ENCODE measurements around the gene ACBD6. TPM values are rescaled to one million over a fixed set of nuclear protein-coding genes. Genes with fewer than 3 reads are reported as not detected.

ACBD6 gene
- total RNA-seq, 1 experiment from 2014 or later, result 74.7 TPM

- BruUV-seq (replicated peaks), result no TSS peak
These were observed 36.8 kb upstream of the ACBD6 start for GRCh38 chr1:180539136-180539535.

GRCh38 chr1:180536821-180537372, 34.5 kb upstream of the ACBD6 start:
- no TSS peak for BruUV-seq (replicated peaks)
- intact Hi-C loops (cut with micrococcal nuclease; ENCODE audit: unreplicated experiment), result no loop called here
- no peak overlapping the region for H3K4me3 ChIP-seq (ENCODE audit: low read depth, low read length)
- H3K36me3 Mint-ChIP-seq (ENCODE audit: insufficient read depth, unreplicated experiment), result no peaks in the 10 kb centered on the region
- POLR2A ChIA-PET, result no interaction called here
- no peak overlapping the region for H3K27ac Mint-ChIP-seq (ENCODE audit: unreplicated experiment)
- H3K36me3 ChIP-seq (ENCODE audit: control insufficient read depth, insufficient read depth, low read length), result no peaks in the 10 kb centered on the region
- H3K4me1 Mint-ChIP-seq (ENCODE audit: low read depth, unreplicated experiment), result no peaks in the 10 kb centered on the region
- H3K27me3 ChIP-seq (replicated peaks; ENCODE audit: control insufficient read depth, insufficient read depth, low read length), result no peaks in the 10 kb centered on the region
- DNase-seq, result no peak
- H3K4me1 ChIP-seq, result peaks cover 6% of the 10 kb centered on the region; the same call in 1 of the 2 replicates
- no peaks in the 10 kb centered on the region for H3K9me3 ChIP-seq
- no peak for TF ChIP-seq CTCF (IDR thresholded peaks at IDR 0.05; ENCODE audit: insufficient read depth in 1 of 2, low read depth in 1 of 2, low read length in 1 of 2, severe bottlenecking in 1 of 2, unreplicated experiment in 1 of 2)
- H3K9me3 Mint-ChIP-seq (ENCODE audit: unreplicated experiment), result no peaks in the 10 kb centered on the region
- no peaks in the 10 kb centered on the region for H3K27me3 Mint-ChIP-seq (ENCODE audit: insufficient read depth, unreplicated experiment)
- CTCF ChIA-PET, result no interaction called here
- H3K4me3 Mint-ChIP-seq (ENCODE audit: unreplicated experiment), result no peak overlapping the region

More at GRCh38 chr1:180539136-180539535, 36.8 kb upstream of the ACBD6 start:
- no peak for TF ChIP-seq CTCF (IDR thresholded peaks at IDR 0.05; ENCODE audit: insufficient read depth in 1 of 2, low read depth in 1 of 2, low read length in 1 of 2, severe bottlenecking in 1 of 2, unreplicated experiment in 1 of 2)
- H3K4me3 Mint-ChIP-seq (ENCODE audit: unreplicated experiment), result no peak overlapping the region
- ChIA-PET POLR2A (no interaction called here), CTCF (no interaction called here)
- H3K4me1 Mint-ChIP-seq (ENCODE audit: low read depth, unreplicated experiment), result no peaks in the 10 kb centered on the region
- H3K36me3 Mint-ChIP-seq (ENCODE audit: insufficient read depth, unreplicated experiment), result no peaks in the 10 kb centered on the region
- H3K4me1 ChIP-seq, result no peaks in the 10 kb centered on the region
- H3K27me3 ChIP-seq (replicated peaks; ENCODE audit: control insufficient read depth, insufficient read depth, low read length), result no peaks in the 10 kb centered on the region
- H3K9me3 ChIP-seq, result no peaks in the 10 kb centered on the region
- H3K9me3 Mint-ChIP-seq (ENCODE audit: unreplicated experiment), result no peaks in the 10 kb centered on the region
- no peaks in the 10 kb centered on the region for H3K27me3 Mint-ChIP-seq (ENCODE audit: insufficient read depth, unreplicated experiment)
- H3K4me3 ChIP-seq (ENCODE audit: low read depth, low read length), result no peak overlapping the region
- no peaks in the 10 kb centered on the region for H3K36me3 ChIP-seq (ENCODE audit: control insufficient read depth, insufficient read depth, low read length)
- no peak for DNase-seq
- intact Hi-C loops (cut with micrococcal nuclease; ENCODE audit: unreplicated experiment), result no loop called here
- no peak overlapping the region for H3K27ac Mint-ChIP-seq (ENCODE audit: unreplicated experiment)

GRCh38 chr1:180535418-180535999, 33.1 kb upstream of the ACBD6 start:
- ChIA-PET CTCF (interaction anchor here (0.7 kb wide), 1 partner anchor 642 kb away, joined by 3 read pairs; no protein-coding TSS in a partner anchor), POLR2A (interaction anchor here (0.6 kb wide), 1 partner anchor 19 kb away, joined by 4 read pairs; no protein-coding TSS in a partner anchor)
- H3K4me1 Mint-ChIP-seq (ENCODE audit: low read depth, unreplicated experiment), result peaks cover 3% of the 10 kb centered on the region
- H3K4me3 Mint-ChIP-seq (ENCODE audit: unreplicated experiment), result no peak overlapping the region
- Histone ChIP-seq H3K27me3 (replicated peaks; ENCODE audit: control insufficient read depth, insufficient read depth, low read length) (no peaks in the 10 kb centered on the region), H3K9me3 (no peaks in the 10 kb centered on the region), H3K4me3 (ENCODE audit: low read depth, low read length) (no peak overlapping the region), H3K4me1 (peaks cover 6% of the 10 kb centered on the region; the same call in 1 of the 2 replicates), H3K36me3 (ENCODE audit: control insufficient read depth, insufficient read depth, low read length) (no peaks in the 10 kb centered on the region)
- no peaks in the 10 kb centered on the region for H3K27me3 Mint-ChIP-seq (ENCODE audit: insufficient read depth, unreplicated experiment)
- DNase-seq, result no peak
- no peaks in the 10 kb centered on the region for H3K9me3 Mint-ChIP-seq (ENCODE audit: unreplicated experiment)
- no peaks in the 10 kb centered on the region for H3K36me3 Mint-ChIP-seq (ENCODE audit: insufficient read depth, unreplicated experiment)
- no TSS peak for BruUV-seq (replicated peaks)
- no peak for TF ChIP-seq CTCF (IDR thresholded peaks at IDR 0.05; ENCODE audit: insufficient read depth in 1 of 2, low read depth in 1 of 2, low read length in 1 of 2, severe bottlenecking in 1 of 2, unreplicated experiment in 1 of 2)
- intact Hi-C loops (cut with micrococcal nuclease; ENCODE audit: unreplicated experiment), result no loop called here
- H3K27ac Mint-ChIP-seq (ENCODE audit: unreplicated experiment), result no peak overlapping the region

Data from Caco-2 (cell line).